GM18508 (cell line): ENCODE measurements around the gene GPBAR1.

ENCODE experiments used
- ATAC-seq: cut with Tn5 transposase; IDR thresholded peaks from one replicate; pipeline ENCODE4 v1.9.1; 2021; ENCODE audit warnings: moderate number of reproducible peaks; ENCODE audit not compliant: insufficient read depth, unreplicated experiment

The GPBAR1 gene

DNA sequence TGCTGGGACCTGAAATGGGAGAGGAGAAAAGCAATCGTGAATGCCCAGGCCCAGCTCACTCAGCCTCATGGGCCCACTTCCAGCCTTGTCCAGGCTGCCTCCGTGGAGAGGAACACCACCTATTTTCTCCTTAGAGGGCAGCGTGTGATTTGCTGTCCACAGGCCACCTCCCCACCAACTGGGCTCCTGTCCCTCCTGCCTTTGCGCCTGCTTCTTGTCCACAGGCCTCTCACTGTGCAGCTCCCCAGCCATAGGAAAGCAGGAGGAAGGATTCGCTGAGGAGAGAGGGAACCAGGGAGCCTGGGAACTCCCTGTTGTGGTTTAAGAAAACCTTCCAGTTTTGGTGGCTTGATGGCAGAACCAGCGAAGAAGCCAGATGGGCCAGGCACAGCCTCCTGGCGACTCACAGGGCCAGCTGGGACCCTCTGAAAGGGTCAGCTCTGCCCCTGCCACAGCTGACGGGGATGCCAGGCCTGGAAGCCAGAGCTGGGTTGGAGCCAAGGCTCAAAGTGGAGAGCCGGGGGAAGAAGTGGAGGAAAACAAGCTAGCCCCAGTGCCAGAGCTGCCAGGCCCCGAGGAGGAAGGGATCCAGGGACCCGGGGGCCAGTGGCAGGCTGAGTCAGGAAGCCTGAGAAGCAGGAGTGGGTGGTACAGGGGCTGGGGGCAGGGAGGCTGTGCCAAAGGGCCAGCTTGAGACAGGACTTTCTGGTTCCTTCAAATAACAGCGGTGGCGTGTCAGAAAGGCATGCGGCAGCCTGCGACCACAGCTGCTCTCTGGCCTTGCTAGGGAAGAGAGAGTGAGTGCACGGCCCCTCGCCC lies 21.6 kb downstream of the GPBAR1 start:
- ATAC-seq = no peak

DNA sequence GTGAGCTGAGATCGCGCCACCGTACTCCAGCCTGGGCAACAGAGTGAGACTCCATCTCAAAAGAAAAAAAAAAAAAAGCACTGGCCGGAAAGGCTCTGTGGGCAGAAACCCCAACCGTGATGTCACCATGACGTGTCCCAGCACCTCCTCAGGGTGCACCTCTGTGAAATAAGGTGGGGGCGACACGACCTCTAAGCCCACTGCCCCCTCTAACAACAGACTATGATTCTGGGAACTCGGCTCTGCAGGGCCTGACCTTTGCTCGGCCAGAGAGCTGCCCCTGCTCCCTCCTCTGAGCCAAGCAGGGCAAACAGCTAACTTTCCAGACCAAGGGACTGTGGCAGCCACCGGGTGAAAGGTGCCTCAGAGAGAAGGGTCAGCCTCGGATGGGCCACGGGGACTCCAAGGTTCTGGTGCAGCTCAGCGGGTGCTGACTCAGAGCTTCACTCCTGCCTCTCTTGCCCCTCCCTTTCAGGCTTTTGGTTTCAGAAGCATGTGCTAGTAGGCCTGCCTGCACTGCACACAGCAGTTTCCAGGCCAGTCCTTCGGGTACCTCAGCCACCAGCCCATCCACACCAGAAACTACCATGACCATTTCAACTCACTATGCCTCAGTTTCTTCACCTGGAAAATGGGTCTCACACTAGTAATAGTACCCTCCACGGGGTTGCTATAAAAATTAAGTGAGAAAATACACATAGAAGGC lies 23.4 kb downstream of the GPBAR1 start:
- no peak for ATAC-seq

DNA sequence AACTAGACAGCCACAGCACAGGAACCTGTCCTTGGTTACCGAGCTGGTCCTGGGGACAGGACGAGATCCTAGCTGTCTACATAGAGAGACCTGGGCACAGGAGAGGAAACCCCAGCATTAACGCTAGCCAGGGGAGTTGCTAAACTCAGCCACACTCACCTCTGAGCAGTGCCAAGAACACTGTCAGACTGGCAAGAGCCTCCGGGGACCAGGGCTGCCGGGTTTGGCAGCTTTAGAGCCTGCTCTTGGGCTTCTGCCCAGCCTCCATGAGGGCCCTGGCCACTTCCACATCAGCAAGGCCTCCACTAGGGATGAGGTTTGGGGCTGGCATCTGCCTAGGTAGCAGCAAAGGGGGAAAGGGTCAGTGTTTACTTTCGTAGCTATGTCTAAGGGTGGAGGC lies 24.8 kb downstream of the GPBAR1 start:
- no peak for ATAC-seq

DNA sequence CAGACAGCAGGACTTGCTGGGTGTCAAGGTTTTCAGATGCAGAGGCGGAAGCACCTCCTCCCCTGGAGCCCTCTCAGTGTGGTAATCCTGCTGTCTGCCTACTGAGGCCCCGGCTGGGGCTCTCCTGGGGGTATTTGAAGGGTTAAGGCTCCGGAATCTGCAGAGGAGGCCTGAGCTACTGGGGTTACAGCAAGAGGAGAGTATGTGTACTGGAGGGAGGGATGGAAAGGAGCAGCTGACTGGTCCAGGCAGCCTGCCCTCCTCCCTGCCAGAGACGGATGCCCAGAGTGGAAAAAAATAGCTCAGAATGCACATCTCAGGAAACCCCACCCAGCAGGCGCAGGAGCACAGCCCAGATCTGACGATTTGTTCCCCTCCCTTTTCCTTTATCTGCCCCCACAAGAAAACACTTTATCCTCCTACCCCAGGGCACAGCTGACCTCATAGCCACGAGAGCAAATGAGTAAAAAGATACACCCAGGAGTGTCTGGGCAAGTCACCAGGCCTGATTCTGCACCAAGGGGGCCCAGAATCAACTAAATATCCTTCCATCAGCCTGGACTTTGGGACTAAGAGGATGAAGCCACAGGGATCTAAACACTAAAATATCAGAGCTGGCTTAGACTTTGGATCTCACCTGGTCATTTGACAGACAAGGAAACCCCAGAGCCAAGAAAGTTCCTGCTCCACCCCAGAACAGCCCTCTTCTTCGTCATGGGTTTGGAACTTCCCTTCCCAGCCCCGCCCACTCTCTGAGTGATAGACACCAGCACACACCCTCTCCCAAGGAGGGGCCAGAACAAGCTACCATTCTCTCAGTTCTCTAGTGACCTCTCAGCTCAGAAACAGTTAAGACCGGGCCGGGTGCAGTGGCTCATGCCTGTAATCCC lies 26.0 kb downstream of the GPBAR1 start:
- ATAC-seq = peak; percentile 40

DNA sequence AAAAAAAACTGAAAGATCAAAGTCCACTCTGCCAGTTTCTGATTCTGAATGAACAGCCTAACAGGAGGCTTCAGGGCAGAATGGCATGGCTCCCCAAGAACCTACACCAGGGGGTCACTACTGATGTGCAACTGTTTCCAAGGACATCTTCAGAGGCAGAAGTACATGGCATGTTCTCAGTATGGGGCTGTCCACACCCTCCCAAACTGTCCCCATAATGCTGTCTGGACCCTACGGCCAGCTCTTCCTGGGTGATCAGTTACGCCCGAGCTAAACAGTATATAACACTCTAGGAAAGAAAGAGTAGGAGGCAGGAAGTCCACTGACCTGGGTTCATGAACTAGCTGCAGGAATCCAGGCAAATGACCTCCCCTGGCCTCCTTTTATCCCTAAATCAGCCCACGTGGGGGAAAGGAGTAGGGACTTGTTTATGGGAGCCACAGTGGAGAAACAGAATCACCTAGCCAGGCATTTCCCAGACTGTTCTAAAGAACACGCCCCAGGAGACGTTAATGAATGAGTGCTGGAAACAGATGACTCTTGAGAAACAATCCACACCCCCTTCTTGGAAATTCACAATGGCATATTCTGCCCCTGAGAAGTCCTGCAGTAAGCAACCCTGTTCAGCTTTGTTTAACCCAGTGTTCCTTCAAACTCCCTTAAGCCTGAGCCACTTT lies 29.0 kb downstream of the GPBAR1 start:
- no peak for ATAC-seq

DNA sequence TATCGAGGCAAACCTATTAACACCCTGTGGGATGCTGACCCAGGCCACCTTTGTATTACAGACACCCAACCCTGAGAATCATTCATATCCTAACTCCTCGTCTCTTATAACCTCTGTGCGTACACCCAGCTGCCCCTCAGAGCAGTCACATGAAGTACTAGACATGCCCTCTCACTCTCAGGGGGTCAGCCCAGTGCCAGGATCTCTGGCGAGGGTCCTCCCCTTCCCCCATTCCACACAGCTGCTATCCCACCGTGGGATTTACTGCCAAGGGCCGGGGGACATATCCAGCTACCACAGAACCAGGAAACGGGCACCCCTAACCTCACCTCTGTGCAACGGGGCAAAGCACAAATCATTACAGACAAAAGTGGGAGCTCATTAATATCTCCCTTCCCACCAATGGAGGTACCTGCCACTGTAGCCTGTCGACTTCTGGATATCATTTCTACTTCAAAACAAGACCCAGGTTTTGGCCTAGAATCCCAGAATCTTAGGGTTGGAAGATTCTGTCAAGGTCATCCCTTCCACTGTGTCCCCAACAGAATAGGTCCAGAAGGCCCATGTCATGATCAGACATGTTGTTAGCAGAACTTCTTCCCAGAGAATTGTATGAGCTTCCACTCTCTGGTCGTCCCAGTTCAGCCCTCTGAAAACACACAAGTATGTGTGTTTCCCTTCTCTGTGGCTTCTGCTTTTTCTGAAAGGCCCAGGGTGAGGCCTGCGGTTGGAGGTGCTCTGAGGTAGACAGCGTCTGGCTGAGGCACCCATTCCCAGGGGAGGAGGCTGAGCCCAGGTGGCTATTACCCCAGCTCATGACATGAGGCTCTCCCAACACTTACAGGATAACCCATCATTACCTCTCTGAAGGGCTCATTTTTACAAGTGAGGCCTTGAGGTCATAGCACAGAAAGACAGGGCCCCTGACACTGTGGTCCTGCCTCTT lies 29.8 kb downstream of the GPBAR1 start:
- peak; percentile 29 for ATAC-seq

DNA sequence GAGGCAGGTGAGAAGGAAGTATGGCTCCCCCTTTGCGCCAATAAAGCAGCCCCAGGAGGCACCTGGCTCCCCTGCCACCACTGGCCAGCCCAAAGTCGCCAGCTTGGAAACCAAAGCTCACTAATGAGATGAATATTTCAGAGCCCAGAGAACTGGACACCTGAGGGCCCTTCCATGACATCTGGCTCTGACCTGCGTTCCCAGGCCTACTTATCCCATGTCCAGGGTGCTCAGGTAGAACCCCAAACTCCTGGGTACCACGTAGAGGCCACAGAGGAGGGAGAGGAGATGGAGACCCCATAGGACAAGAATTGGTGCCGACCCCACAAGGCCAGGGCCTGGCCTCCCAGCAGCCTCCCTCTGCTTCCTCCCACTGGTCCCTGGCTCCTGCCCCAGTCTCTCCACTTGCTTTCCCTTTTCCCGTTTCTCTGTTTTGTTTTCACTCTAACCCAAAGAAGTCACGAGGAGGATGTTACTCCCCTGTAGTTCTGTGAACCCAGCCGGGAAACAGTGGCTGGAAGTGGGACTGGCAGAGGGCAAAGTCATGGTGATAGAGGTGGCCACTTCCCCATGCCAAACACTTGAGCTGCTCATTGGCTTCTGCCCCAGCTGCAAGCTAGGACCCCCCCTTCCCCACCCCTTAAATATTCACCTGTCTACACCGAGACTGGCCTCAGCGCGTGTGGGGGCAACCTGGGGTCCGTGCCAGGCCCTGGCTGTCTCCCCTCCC lies 30.7 kb downstream of the GPBAR1 start:
- ATAC-seq = no peak

DNA sequence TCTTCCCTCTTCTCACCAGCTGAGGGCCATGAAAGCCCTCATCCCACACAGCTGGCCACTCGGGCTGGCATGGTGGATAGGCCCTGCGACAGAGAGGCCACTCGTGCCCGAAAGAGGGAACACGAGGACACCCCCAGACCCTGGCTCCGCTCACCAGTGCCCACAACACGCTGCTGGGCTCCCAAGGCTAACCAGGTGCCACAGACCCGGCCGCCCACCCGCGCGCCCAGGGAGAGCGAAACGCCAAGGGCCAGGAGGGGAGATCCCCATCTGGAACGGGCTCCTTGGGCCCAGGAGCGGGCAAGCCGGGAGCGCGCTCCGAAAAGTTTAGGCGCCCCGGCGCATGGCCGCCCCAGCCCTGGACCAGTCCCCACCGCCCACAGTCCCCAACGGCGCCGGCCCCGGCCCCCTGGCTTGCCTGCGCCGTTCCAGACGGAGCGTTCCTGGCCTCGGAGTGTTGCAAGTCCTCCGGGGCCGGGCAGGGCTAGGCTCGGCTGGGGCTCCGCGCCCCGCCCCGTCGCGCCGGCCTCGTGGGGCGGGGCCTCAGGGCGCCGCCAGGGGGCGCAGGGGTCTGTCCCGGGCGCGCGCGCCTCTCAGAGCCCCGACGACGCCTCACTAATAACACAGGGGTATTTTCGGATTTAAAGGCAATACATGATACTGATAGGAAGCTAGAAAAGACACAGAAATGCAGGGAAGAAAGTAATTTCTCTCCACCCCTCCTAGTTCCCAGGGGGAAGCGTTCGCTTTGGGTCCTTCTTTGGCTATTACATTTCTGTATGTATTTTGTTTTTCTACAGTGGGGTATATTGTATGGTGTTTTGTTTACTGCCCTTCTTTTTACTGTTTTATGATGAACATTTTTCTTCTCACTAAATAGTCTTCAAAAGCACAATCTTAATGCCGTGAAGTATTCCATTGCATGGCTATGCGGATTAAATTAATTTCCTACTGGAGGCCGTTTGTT lies 31.5 kb downstream of the GPBAR1 start, which contains the start of gene TMBIM1:
Gene TMBIM1, minus strand, starts transcription at position 456 of the 967 bp plus-strand sequence. CDS start 10,362 bp downstream, outside the sequence.
- no peak for ATAC-seq

DNA sequence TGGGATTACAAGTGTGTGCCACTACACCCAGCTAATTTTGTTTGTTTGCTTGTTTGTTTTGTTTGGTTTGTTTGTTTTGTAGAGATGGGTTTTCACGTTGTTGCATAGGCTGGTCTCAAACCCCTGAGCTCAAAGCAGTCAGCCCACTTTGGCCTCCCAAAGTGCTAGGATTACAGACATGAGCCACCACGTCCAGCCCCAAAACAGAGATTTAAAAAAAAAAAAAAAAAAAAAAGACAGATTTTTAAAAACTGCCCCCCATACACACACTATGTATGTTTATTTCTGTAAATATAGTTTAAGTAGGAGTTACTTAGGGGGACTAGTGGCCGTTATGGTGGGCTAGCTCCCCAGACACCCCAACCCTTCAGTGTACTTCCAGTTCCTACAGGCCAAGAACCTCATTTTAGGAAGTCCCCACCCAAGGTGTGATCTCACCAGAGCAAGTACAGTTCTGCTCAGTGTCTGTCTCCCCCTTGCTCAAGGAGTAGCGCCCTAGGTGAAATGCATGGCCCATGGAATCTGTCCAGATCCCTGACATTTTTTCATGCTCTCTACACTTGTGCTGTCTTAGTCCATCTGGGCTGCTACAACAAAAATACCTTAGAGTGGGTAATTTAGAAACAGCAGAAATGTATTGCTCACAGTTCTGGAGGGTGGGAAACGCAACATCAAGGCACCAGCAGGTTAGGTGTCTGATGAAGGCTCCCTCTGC lies 33.1 kb downstream of the GPBAR1 start:
- no peak for ATAC-seq

DNA sequence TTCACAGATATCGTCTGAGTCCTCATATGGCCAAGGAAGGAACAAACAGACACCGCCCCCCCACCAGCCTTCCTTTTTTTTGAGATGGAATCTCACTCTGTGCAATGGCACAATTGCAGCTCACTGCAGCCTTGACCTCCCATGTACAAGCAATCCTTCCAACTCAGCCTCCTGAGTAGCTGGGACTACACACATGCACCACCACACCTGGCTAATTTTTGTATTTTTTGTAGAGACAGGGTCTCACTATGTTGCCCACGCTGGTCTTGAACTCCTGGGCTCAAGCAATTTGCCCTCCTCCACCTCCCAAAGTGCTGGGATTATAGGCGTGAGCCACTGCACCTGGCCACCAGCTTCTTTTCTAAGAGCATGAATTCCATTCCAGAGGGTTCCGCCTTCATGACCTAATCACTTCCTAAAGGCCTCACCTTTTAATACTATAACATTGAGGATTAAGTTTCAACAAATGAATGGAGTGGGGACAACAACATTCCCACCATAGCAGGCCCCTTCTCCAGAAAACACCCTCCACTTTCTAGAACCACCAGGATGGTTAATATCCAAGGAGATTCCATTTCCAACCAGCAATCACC lies 33.7 kb downstream of the GPBAR1 start:
- ATAC-seq = no peak

DNA sequence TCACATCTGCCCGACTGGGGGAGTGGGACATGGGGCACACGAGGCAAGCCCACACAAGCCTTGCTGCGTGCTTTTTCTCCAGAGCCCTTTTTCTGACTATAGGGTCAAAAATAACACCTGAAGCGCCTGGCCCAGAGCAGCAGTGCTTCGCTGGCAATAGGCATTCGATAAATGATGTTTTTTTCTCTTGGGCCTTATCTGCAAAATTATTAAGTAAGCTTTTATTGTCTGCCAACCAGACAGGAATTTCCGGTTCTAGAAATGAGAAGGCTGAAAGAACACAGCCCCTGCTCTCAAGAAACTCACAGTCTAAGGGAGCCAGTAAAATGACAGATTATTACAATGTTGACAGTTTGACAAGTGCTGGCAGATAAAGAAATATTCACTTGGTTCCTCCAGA lies 34.2 kb downstream of the GPBAR1 start:
- no peak for ATAC-seq

DNA sequence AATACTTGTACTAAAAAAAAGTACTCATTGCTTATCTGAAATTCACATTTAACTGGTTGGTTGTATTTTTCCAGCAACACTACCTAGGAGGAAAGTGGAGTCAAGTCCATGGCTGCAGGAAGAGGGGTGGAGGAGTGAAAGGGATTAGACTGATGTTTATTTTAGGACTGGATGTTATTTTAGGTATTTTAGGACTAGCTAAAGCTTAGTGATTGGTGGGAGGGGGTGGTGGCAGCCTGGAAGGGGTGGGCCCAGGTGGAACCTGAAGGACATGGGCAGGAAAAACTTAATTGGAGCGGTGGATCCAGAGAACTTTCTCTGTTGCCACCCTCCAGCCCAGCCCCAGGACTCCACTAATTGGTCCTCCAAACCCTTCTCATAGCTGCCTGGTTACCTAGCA lies 35.4 kb downstream of the GPBAR1 start:
- no peak for ATAC-seq

DNA sequence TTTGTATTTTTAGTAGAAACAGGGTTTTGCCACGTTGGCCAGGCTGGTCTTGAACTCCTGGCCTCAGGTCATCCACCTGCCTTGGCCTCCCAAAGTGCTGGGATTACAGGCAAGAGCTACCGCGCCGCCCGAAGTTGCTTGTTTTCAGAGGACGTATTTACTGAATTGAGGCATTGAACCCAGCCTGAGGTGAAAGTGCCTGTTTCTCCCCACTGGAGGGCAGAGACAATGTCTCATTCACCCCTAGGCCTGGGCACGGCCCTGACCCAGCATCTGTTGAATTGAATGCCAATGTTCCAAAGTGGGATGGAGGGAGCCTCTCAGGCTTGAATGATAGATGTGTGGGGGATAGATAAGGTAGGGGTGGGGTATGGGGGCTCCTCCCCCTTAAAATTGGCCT lies 36.0 kb downstream of the GPBAR1 start:
- ATAC-seq = no peak

DNA sequence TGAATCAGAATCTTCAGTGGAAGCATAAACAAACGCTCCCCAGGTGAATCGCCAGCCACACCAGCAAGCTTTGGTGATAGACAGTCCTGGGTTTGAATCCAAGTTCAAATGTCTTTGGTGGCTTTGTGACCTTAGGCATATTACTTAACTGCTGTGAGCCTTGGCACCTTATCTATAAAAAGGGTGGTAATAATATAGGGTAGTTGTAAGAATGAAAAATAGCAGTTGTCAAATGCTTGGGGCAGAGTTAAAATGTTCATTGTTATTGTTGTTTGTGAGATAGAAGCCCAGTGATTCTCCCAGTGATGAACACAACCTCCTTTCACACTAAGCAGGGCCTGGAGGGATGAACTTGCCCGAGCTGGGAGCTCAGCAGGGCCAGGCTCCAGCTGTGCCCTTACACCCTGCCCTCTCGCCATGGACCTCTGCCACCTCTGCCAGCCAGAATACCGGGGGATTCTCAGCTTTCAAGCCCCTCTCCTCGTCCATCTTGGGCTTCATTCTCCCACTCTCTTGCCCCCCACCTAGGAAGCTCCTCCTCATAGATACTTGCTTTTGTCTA lies 37.6 kb downstream of the GPBAR1 start:
- no peak for ATAC-seq

DNA sequence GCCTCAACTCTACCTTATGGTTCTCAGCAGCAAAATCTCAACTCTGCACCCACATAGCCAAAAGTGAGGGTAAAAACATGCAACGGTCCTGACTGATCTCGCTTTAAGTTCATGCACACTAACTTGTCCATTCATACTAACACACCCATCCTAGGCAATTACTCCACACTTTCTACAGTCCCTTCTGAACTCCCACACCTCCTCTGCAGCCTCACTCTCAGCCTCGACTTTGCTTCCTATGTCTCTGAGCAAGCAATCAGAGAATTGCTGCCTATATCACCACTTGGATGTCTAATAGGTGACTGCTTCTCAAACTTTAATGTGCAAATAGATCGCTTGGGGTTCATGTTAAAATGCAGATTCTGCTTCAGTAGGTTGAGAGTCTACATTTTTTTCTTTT lies 39.3 kb downstream of the GPBAR1 start:
- no peak for ATAC-seq
